H1 (cell line): ENCODE data around the gene MYOG.

Source experiments
- CHD2 ChIP-seq: IDR thresholded peaks from 2 replicates; pipeline ENCODE4 v1.6.1; 2012; ENCODE audit warnings: low read length, improper control_type of control experiment
- RFX5 ChIP-seq: IDR thresholded peaks from 2 replicates; pipeline ENCODE4 v1.6.1; 2011; ENCODE audit warnings: low read depth, low read length, improper control_type of control experiment, borderline replicate concordance
- SIX5 ChIP-seq: IDR thresholded peaks from 2 replicates; pipeline ENCODE4 v1.6.1; 2011; ENCODE audit warnings: mild to moderate bottlenecking, low read depth, low read length

GRCh38 chr1:203074610-203075009 is 11.2 kb downstream of the MYOG start:
- TF ChIP-seq SIX5 (no peak), RFX5 (no peak), CHD2 (no peak)
